SH-SY5Y (cell line): ENCODE results near the gene NELFCD.

Experiments
- GATA2 ChIP-seq: IDR thresholded peaks from 2 replicates; pipeline ENCODE4 v1.6.1; 2011; ENCODE audit warnings: mild to moderate bottlenecking, low read depth, low read length
- GATA3 ChIP-seq: IDR thresholded peaks from 2 replicates; pipeline ENCODE4 v1.6.1; 2011; ENCODE audit warnings: low read depth, mild to moderate bottlenecking, low read length, moderate library complexity

GRCh38 chr20:59001449-59002171 lies 20.6 kb downstream of the NELFCD start:
- TF ChIP-seq GATA2 (no peak), GATA3 (no peak)
